Spinal cord (tissue), 10 donors: ENCODE measurements around the gene P4HA2. TPM values are rescaled to one million over a fixed set of nuclear protein-coding genes. Genes with fewer than 3 reads are reported as not detected.
"Not testable (repeated sequence)": the region's sequence is repeated elsewhere in the genome, so short reads cannot be mapped to it uniquely, and the experiment has no call there.

ENCODE experiments used
- DNase-seq, 6 donors: peaks; one replicate each; pipeline versions ENCODE4 v3.0.0 to v3.0.0-alpha.2; 2013 to 2015; ENCODE audit warnings: low spot score in 6 of 6, low read depth in 4 of 6
- H3K27ac ChIP-seq: one replicate; pipeline ENCODE4 v1.5.1; 2013; ENCODE audit warnings: low read depth, low read length, control low read depth
- H3K27me3 ChIP-seq: one replicate; pipeline ENCODE4 v1.6.1; 2013; ENCODE audit warnings: low read length; ENCODE audit not compliant: control insufficient read depth, insufficient read depth
- H3K36me3 ChIP-seq: one replicate; pipeline ENCODE4 v1.6.1; 2013; ENCODE audit warnings: low read length; ENCODE audit not compliant: control insufficient read depth, insufficient read depth
- H3K4me1 ChIP-seq: one replicate; pipeline ENCODE4 v1.6.1; 2013; ENCODE audit warnings: low read length; ENCODE audit not compliant: control insufficient read depth, insufficient read depth
- H3K4me3 ChIP-seq: one replicate; pipeline ENCODE4 v1.5.1; 2013; ENCODE audit warnings: low read depth, low read length, control low read depth
- H3K9me3 ChIP-seq: one replicate; pipeline ENCODE4 v1.6.1; 2013; ENCODE audit warnings: low read length; ENCODE audit not compliant: control insufficient read depth, insufficient read depth
- WGBS: methylation state at CpG from one replicate; pipeline ENCODE4 v1.1.5; 2013; ENCODE audit warnings: missing lambda C conversion rate; ENCODE audit not compliant: insufficient coverage; 5-methylcytosine and 5-hydroxymethylcytosine counted together
- polyA plus RNA-seq, 2 donors: library from polyadenylated mRNA; unstranded; fragments of 120-200 nt; gene quantifications; one replicate each; pipeline ENCODE4 v1.2.1, GENCODE V29; 2013; ENCODE audit not compliant: insufficient read length in 2 of 2
- total RNA-seq, 2 donors: library from RNA; depleted of rRNA in 1 of 2; stranded (reverse); fragments of 120-200 nt in 1 of 2; fragments of >200 nt in 1 of 2; gene quantifications; one replicate each; pipeline versions ENCODE4 v1.2.3 to v1.2.4, GENCODE V29; 2013 to 2014
- donor health status: healthy.

P4HA2 gene
- total and polyA plus RNA-seq, 4 donors, result 11.2 to 44.1 (median 22.2) TPM

- no peaks in the 10 kb centered on the region for H3K9me3 ChIP-seq
- DNase-seq, result no peak
- no peak overlapping the region for H3K27ac ChIP-seq
- H3K4me1 ChIP-seq, result peaks cover 7% of the 10 kb centered on the region
- H3K36me3 ChIP-seq, result no peaks in the 10 kb centered on the region
- 31% methylated on average over 3 of the region's 6 CpGs for WGBS
- H3K4me3 ChIP-seq, result no peak overlapping the region
- H3K27me3 ChIP-seq, result no peaks in the 10 kb centered on the region
Observed at GRCh38 chr5:132176521-132176945, 51.1 kb downstream of the P4HA2 start.

- no peak for DNase-seq
- Histone ChIP-seq H3K4me3 (no peak overlapping the region), H3K36me3 (no peaks in the 10 kb centered on the region), H3K27ac (no peak overlapping the region), H3K9me3 (no peaks in the 10 kb centered on the region), H3K27me3 (no peaks in the 10 kb centered on the region), H3K4me1 (no peaks in the 10 kb centered on the region)
- no CpG with 5 or more reads among the region's 1 CpG for WGBS
Observed at GRCh38 chr5:132162945-132163344, 64.7 kb downstream of the P4HA2 start.

DNA sequence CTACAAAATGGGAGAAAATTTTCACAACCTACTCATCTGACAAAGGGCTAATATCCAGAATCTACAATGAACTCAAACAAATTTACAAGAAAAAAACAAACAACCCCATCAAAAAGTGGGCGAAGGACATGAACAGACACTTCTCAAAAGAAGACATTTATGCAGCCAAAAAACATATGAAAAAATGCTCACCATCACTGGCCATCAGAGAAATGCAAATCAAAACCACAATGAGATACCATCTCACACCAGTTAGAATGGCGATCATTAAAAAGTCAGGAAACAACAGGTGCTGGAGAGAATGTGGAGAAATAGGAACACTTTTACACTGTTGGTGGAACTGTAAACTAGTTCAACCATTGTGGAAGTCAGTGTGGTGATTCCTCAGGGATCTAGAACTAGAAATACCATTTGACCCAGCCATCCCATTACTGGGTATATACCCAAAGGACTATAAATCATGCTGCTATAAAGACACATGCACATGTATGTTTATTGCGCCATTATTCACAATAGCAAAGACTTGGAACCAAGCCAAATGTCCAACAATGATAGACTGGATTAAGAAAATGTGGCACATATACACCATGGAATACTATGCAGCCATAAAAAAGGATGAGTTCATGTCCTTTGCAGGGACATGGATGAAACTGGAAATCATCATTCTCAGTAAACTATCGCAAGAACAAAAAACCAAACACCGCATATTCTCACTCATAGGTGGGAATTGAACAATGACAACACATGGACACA is 65.9 kb downstream of the P4HA2 start:
- DNase-seq, H3K4me3 ChIP-seq, H3K27me3 ChIP-seq, H3K36me3 ChIP-seq, H3K4me1 ChIP-seq, H3K9me3 ChIP-seq, H3K27ac ChIP-seq: not testable (repeated sequence)
- no CpG with 5 or more reads among the region's 5 CpGs for WGBS

DNA sequence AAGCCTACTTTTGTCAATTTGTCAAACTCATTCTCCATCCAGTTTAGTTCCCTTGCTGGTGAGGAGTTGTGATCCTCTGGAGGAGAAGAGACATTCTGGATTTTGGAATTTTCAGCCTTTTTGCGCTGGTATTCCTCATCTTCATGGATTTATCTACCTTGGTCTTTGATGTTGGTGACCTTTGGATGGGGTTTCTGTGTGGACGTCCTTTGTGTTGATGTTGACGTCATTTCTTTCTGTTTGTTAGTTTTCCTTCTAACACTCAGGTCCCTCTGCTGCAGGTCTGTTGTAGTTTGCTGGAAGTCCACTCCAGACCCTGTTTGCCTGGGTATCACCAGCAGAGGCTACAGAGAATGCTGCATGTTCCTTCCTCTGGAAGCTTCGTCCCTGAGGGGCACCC is 71.2 kb downstream of the P4HA2 start:
- 85% methylated on average over 3 of the region's 4 CpGs for WGBS
- no peak for DNase-seq
- Histone ChIP-seq H3K4me1 (no peaks in the 10 kb centered on the region), H3K27ac (no peak overlapping the region), H3K27me3 (no peaks in the 10 kb centered on the region), H3K36me3 (no peaks in the 10 kb centered on the region), H3K4me3 (no peak overlapping the region), H3K9me3 (peaks cover 2% of the 10 kb centered on the region)

DNA sequence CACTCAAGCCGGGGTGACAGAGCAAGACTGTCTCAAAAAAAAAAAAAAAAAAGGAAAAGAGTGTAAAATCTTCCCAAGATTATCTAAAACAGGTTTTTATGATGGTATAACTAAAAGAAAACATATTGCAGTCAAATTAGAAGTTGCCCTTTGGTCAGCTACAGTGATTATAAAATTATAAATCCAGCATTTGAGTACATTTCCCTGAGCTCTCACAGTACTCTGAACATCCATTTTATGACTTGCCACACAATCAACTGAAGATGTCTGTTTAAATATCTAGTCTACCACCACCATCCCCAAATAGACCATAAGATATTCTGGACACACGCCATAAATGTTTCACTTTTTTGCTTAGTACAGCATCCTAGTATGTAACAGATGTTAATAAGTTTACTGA is 77.1 kb downstream of the P4HA2 start:
- peaks cover 2% of the 10 kb centered on the region for H3K27me3 ChIP-seq
- H3K4me3 ChIP-seq, result no peak overlapping the region
- no peak for DNase-seq
- H3K27ac ChIP-seq, result no peak overlapping the region
- no peaks in the 10 kb centered on the region for H3K36me3 ChIP-seq
- no CpG with 5 or more reads among the region's 2 CpGs for WGBS
- no peaks in the 10 kb centered on the region for H3K4me1 ChIP-seq
- peaks cover 2% of the 10 kb centered on the region for H3K9me3 ChIP-seq

- H3K4me1 ChIP-seq, result no peaks in the 10 kb centered on the region
- peaks cover 7% of the 10 kb centered on the region for H3K9me3 ChIP-seq
- H3K27ac ChIP-seq, result no peak overlapping the region
- peaks cover 2% of the 10 kb centered on the region for H3K27me3 ChIP-seq
- no peak overlapping the region for H3K4me3 ChIP-seq
- WGBS, result 80% methylated on average over 3 of the region's 3 CpGs
- no peaks in the 10 kb centered on the region for H3K36me3 ChIP-seq
- DNase-seq, result no peak
Observed at GRCh38 chr5:132147663-132148062, 80.0 kb downstream of the P4HA2 start.

- DNase-seq, H3K36me3 ChIP-seq, H3K27ac ChIP-seq, H3K4me3 ChIP-seq, H3K9me3 ChIP-seq, H3K27me3 ChIP-seq, H3K4me1 ChIP-seq: not testable (repeated sequence)
- WGBS, result no CpG with 5 or more reads among the region's 3 CpGs
Observed at GRCh38 chr5:132145326-132145725, 82.3 kb downstream of the P4HA2 start.

GRCh38 chr5:132143148-132143547 is 84.5 kb downstream of the P4HA2 start:
- WGBS, result no CpG with 5 or more reads among the region's 1 CpG

DNA sequence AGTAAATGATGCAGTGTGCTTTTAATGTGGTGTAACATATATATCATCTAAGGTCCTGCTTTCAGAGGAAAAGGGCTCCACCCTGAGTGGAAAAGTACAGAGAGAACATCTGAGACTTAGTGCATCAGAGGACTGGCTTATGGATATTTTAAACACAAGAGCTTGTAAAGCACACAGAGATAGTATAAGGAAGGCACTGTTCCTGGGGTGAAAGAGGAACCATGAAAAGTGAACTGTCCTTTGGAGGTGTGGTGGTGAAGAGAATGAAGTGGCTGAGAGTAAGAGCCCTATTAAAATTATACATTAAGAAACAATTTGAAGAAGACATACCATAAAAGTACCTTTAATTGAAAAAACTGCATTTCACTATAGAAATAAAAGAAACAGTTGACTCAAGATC is 85.2 kb downstream of the P4HA2 start:
- no peaks in the 10 kb centered on the region for H3K4me1 ChIP-seq
- no peak overlapping the region for H3K27ac ChIP-seq
- no peaks in the 10 kb centered on the region for H3K36me3 ChIP-seq
- no peaks in the 10 kb centered on the region for H3K27me3 ChIP-seq
- H3K4me3 ChIP-seq, result no peak overlapping the region
- H3K9me3 ChIP-seq, result peaks cover 7% of the 10 kb centered on the region
- DNase-seq, result no peak

More at GRCh38 chr5:132143148-132143547, 84.5 kb downstream of the P4HA2 start:
- Histone ChIP-seq H3K4me3 (no peak overlapping the region), H3K27ac (no peak overlapping the region), H3K36me3 (no peaks in the 10 kb centered on the region), H3K4me1 (no peaks in the 10 kb centered on the region), H3K9me3 (peaks cover 7% of the 10 kb centered on the region), H3K27me3 (no peaks in the 10 kb centered on the region)
- DNase-seq, result no peak
